ENCODE data around the gene SGMS2.
"Not testable (repeated sequence)": the region's sequence is repeated elsewhere in the genome, so short reads cannot be mapped to it uniquely, and the experiment has no call there.

The SGMS2 gene

DNA sequence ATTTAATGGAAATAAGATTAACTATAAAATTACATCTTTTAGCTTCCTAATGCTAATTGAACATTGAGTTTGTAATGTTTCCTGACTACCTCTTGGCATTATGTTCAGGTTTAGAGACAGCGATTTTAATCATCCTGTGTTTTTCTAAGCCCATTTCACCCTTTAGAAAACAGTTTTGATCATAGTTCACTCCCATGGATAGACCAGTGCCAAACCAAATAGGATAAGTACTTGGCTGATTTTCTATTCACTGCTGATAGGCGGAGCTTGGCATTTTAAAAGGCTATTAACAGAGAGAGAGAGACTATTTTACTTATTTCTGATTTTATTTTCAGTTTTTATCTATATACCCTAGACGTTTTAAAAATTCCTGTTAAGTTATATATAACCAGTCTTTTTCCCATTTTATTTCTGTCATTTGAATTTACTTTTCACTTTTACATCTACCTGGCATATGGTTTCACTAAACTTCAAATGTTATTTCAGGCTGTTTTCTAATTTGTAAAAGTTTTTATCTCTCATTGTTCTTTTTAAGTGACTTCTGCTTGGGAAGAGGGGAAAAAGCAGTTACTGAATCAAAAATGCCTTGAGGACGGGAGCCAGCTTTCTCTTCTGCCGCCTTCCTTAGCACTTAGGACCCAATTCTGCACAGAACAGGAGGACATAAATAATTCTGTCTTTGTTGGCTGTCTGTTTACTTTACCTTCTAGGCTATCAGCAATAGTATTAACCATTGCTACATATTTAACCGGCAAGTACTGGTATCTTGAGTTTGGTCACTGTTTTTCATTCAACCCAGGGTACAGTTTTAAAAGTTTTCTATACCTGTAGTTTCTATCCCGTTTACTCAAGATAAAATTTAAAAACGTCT, 46.4 kb downstream of the SGMS2 start:
- no peak for DNase-seq

DNA sequence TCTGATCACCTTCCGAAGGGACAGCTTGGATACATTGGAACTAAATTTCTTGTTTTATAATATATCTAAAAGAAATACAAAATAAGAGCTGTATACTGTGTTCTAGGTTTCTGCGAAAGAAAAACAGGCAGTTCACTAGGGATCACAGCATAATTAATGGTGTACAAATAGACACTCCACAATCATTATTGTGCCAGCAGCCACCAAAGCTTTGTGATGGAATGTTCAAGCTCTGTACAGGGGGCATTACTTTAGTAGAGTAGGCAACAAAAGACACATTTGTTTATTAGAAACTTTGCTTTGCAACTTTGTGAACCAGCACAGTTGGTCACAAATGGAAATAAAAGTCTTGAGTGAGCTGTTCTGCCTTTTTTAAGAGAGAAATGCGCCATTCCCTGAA, 49.3 kb downstream of the SGMS2 start:
- no peak for DNase-seq

DNA sequence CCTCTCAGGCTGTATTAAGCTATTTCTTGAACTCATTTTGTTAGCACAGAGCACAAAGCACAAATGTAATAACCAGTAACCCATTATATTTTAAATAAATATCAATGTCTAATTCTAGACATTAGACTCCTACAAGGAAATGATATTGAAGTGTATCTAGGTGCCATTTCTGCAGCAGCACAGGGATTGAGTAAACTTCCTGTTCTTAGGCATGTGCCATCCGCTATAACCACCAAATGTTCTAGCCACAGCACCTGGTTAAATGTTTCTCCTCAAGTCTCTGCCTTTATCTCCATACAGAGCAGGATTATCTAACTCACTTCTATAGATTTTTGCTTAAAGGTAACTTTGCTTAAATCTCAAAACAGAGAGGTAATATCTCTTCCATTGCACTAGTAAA, 51.4 kb downstream of the SGMS2 start:
- no peak for DNase-seq

DNA sequence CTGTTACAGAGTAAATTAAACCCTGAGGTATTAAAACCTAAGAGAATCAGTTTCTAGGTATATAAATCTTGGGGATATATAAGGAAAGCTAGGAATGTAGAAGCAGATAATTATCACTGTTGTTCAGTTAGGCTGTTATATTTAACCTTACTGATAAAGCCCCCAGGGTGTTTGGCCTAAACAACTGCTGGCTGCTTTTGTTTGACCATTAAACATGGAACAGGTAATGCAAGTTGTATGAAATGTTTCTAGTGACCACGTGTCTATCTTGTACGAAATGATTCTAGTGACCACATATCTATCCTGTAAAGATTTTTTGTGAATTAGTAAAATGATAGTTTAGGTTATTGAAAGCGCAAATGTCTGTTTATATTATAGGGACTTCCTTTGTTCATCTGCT, 52.6 kb downstream of the SGMS2 start:
- DNase-seq: no peak

DNA sequence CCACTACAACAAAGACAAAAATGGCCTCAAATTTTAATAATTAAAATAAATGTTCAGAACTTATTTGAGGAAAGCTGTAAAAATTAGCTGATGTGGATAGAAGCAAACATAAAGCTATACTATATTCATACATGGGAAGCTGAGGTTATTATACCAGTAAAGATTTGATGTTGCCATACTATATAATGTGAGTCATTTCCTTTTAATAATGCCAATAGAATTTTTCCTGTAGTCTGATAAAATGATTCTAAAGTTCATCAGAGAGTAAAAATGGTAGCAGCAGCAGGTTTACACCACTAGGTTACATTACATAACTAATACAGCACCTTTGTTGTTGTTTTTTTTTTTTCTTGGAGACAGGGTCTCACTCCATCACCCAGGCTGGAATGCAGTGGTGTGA, 61.1 kb downstream of the SGMS2 start:
- no peak for DNase-seq

DNA sequence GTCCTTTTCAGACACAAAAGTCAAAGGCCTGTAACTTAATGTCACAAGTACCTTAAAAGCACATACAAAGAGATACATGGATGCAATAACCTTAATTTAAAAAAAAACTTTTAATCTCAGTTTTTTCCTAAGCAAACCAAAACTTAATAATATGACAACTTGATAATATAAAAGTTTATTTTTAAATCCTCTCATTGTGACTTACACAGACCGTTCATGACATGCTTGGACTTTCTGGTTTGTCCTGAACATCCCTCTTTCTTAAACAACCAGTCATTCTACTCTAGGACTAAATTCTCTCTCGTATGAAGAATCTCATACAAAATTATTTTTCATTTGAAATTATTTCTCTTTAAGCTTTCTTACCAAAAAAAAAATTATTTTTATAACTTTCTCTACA, 63.5 kb downstream of the SGMS2 start:
- DNase-seq: no peak

DNA sequence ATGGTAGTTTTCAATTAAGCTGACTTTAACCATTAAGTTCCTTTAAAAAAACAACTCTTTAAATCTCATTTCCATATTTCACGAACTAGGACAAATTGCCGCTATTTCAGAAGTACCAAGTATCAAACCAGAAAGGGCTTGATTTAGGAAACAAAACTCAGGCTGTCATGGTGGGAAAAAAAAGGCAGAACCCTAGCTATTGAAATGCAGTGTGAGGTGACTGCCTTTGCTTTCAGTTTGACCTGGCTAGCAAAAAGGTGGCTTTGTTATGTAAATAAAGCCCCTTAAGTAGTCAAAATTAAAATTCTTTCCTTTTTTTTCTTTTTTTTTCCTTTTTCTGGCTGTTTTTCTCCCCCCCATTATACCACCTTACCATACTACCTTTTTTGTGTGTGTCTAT, 66.0 kb downstream of the SGMS2 start:
- DNase-seq: no peak

DNA sequence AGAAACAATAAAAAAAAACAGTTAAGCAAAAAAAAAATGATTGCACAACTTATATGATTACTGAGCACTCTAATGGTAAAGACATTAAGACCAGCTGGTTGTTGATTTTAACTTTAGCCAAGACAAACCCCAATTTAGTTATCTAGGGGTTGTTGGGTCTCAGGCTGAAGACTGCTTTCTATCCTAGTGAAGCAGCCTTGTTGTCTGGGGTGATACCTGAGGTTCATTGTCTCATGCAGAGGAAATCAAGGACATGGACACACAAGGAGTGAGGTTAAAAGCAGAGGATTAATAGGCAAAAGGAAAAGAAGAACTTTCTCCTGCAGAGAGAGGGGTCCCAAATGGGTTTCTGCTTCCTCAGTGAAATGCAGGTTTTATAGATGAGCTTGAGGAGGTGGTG, 66.6 kb downstream of the SGMS2 start:
- no peak for DNase-seq

DNA sequence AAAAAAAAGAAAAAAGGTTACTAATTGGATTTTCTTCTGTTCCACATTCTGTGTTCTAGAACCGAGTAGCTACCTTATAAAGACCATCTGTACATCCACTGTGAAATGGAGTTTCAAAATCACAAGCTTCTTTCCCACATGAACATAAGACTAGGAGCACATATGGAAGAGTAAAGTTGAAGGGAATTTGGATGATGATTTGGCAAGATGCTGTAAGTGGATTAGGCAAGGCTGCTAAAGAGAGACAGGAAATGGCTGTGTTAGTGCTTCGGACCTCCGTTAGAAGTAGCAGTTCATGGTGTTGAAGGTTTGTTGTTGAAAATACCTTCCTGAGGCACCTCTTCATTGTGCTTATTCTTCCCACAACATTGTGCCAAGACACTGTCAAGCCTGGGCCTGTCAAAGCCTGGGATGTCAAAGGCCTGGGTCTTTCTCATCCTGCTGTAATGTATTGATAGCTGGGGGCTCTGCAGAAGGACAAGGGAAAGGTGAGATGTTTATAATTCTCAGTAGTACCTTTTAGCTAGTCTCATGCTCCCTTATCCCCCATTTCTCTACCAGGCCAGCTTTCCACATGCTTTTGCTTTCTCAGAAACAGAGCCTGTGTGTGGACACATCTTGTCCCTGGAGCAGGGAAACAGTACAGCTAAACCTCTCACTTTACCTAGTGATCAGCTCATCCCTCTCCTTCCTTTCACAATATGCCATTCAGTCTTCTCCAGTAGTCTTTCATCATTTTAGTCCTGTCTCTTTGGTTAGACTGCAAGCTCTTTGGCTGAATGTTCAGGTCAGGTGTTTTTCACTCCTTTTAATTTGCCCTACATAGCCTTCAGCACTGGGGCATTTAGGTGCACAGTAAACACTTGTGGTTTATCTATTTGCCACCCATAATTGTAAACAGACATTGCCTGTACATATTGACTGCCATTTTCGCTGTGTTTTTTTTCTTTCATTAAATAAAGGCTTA, 68.7 kb downstream of the SGMS2 start:
- DNase-seq: no peak

DNA sequence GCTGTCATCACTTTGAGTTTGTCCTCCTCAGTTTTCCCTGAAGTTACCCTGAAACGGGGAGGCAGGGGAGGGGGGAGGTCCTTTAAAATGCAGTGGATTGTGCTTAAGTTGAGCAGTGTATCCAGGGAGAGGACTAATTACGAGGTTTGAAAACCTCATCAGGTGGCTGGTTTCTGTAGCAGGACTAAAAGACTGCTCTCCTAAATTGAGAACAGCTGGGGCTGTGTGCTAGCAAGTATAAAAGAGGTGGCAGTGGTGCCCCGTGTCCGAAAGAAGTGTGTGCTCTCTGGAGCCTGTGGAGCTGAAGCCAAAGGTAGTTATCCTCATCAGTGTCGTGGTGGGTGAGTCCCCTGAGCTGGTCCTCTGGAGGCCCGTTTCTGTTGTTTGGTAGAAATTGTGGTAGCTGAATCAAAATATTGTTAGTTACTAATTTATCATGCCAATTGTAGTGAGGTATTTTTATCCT, 69.4 kb downstream of the SGMS2 start:
- DNase-seq: no peak

DNA sequence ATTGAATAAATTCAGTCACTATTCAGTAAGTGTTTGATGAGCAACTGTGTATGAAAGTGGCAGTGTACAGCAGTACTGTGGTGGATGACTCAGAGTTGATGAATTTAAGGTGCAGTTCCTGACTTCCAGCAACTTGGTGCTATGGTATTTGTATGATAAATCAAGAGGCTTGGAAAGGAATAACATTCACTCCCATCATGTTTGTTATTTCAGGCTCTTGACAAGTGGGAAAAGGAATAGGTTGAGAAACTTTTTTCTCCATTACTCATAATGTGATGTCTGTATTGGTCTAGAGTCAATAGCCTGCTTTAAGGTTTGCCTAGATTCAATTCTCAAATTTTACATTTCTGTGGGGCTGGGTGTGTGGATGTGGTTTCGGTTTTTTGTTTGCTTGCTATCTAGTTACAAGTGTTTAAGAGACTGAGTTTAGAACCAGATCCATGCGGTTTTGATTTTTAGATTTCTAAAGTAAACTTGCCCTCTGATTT, 71.5 kb downstream of the SGMS2 start:
- DNase-seq: no peak

DNA sequence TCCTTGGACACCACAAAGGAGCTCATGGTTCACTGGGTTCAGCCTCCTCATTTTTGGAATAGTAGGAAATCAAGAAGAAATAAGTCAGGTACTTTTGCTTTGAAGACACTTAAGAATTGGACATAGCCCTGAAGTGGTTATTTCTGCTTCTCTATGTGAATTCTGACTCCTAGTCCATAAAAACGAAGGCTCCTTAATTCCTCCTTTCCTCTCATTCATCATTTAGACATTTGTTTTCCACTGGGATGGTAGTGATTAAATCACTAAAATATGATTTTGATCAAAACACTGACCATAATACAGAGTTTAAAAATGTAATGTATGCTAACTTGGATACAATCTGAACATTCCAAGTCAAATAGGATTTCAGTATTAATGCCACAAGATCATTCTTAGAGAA, 71.9 kb downstream of the SGMS2 start:
- no peak for DNase-seq

DNA sequence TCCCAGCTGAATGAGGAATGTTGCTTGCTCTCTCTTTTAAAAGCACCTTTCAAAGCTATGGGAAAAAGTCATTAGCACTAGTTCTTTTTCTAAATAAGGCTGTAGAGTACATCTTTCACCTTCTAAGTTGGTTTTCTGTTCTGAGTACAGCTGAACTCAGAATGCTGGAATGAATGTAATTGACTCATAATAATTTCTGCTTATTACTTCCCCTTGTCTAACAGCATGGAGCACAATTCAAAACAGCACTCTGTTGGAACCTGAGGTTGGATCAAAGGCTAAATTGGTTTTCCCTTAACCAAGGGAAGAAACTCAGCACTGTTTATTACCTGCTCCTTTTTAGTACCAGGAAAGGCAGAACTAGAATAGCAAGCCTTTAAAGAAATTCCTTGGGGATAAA, 73.1 kb downstream of the SGMS2 start:
- no peak for DNase-seq

DNA sequence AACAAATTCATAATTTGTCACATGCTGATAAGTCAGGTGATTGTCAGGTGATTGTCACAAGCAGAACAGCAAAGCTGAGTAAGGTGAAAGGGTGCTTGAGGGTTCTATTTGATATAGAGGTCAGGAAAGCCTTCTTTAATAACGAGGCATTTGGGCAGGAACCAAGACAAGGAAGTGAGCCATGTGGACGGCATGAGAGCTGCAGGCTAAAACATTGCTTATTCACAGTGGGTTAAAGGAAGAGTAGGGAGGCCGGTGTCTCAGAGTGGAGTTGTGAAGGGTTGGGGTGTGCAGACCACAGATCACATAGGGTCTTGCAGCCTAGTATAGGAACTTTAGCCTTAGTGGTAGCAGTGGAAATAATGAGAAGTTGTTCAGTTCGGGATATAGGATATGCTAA, 75.3 kb downstream of the SGMS2 start:
- DNase-seq: no peak

DNA sequence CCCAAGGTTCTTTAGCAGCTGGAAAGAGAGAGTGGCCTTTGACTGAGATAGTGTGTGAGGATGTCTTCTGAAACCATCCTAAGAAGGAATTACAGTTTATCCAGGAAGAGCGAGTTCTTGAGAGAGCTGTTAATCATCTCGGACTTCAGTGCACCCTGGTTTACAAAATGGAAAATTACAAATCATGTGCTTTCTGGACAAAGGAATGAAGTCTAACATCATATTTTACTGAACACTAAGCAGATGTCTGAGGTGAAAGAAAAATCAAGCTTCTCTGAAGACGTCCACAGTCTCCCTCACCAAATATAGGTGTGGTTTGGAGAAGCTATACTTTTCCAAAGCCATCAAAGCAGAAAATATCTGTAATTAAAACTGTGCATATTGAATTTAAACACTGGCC, 75.8 kb downstream of the SGMS2 start:
- no peak for DNase-seq

DNA sequence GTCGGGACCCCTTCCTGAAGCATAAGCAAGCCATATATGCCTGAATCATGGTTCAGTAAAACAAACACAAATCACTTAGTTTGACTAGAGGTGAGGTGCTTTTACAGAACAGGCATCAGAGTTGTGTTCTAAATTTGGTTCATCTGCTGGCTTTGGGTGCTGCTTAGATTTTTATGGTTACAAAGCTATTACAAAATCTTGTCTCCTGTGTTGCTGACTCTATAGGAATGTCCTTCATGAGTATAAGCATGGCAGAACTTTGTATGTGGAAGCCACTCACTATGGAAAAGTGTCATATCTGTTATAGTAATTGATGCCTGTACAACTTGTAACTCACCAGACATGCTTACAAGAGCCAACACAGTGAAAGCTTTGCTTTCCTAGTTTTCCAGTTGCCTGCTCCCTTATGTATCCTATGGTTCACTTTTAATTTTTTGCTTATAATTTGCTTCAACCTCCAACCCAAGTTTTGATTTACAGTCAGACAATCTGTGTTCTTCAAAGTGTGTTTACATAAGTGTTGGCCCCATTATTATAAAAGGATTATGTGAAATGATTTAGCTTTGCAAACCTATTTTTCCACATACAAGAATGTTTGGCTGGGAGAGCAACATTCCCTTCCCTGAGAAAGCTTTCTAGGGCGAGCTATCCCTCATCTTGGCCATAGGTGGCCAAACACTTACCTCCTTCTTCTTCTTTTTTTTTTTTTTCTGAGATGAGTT, 76.6 kb downstream of the SGMS2 start:
- no peak for DNase-seq

DNA sequence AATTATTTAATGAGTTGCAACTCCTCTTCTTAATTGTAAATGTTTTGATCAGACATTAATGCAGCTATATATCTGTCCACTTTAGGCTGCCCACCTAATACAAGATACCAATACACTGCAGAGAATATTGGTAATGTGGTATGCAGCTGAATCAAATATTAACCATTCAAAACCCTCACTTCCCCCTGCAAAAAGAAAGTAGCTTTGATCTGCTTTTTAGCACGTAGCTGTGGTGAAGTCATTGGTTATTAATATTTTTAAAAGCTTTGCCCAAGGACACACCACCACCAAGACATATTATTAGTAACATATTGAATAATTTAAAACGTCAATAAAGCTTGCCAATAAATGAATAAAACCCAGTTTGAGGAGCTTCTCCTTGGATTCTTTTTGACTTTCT, 78.0 kb downstream of the SGMS2 start:
- no peak for DNase-seq

DNA sequence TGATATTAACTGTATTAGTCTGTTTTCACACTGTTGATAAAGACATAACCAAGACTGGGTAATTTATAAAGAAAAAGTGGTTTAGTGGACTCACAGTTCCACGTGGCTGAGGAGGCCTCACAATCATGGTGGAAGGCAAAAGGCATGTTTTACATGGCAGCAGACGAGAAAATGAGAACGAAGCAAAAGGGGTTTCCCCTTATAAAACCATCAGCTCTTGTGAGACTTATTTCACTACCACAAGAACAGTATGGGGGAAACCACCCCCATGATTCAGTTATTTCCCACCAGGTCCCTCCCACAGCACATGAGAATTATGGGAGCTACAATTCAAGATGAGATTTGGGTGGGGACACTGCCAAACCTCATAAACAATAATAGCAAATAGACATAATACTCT, 80.3 kb downstream of the SGMS2 start:
- DNase-seq: not testable (repeated sequence)

DNA sequence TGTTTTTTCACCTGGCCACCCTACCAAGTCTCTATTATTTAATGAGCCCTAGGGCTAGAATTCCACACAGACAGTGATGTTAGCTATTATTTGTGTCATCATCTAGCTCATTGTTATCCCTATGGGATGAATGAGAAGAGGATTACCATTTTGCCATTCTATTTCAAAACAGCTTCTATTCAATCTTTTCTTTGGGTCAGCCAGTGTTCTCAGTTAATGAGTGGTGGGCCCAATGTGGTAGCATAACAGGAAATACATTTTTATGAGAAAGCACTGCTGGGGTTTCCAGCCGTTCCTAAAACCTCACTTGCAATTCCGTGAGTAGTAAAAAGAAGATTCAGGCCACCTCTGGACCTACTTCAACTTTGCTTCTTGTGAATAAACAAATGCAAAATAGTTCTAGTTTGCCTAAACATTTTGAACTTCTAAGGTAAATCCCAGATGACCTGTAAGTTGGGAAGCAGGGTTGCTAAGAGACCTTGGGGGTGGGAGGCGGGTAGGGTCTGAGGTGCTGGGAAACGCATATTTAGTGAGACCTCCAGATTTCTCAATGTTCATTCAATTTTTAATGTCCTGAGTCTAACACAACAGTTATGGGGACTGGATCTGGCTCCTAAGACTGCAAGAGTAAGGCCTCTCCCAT, 81.8 kb downstream of the SGMS2 start:
- no peak for DNase-seq

DNA sequence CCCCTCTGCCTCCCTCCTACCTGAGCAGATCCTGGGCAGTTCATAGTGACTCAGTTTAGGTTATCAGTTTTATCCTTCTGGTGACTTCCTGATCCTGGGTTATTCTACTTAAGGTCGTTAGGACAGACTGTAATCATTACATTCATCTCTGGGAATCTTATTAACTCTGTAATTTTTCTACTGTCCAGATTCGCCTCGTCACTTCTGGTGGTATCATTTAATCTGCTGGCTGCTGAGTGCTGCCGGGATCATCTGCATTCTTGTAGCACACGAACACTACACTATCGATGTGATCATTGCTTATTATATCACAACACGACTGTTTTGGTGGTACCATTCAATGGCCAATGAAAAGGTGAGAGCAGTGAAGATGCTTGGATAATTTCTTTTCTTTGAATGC, 83.6 kb downstream of the SGMS2 start:
- no peak for DNase-seq

DNA sequence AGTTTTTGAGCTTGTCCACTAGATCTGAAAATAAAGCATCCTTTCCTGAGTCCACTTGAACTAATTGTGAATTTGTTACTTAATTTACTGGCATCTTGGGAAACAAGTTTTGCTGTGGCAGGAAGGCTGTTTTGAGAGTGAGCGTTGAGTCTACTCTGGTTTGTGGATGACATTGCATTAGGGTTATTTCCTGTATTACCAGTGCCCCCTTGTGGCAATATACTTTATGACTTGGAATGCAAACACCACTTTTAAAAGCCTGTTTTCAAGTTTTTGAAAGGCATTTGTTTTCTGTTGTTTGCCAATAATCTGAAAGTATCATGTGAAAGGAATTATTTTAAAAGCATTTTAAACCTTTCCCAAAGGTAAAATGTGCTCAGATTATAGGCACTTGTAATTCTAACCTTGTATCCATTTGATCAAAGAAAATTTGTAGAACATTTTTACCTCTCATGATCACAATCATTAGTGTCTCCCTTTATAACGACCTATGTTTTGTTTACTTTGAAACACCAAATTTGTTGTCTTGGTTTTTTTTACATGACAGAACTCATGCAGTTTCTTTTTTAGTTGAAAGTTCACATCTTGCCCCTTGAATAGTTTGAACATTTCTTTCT, 88.7 kb downstream of the SGMS2 start:
- no peak for DNase-seq

DNA sequence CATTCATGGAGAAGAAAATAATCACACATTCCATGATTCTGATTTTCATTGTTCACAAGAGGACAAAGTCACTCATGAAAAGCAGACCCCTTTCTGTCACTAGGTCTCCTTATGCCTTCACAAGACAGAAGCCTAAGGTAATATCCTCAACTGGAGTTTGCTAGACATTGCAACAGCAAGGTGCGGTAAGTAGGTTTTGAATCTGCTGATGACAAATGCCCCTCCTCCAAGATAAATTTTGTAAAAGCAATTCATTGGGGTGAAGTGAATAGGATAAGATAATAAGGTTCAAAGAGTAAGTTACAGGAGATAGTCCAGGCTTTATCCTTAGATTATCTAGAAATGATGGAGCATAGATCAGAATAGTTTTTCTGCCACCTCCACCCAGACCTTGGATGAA, 90.5 kb downstream of the SGMS2 start:
- DNase-seq: no peak

Measured in DMS79 (cell line).